ENCODE data around the gene CMIP. TPM values are rescaled to one million over a fixed set of nuclear protein-coding genes. Genes with fewer than 3 reads are reported as not detected.

The CMIP gene
- total RNA-seq, 1 experiment from 2014 or later, result 3.0 TPM

- no peak for DNase-seq (ENCODE audit: low read depth)
Measured at GRCh38 chr16:81492965-81493754, 48.6 kb downstream of the CMIP start.

GRCh38 chr16:81493755-81494433, 49.3 kb downstream of the CMIP start:
- DNase-seq (ENCODE audit: low read depth), result peak; percentile 62

- DNase-seq (ENCODE audit: low read depth), result no peak
Measured at GRCh38 chr16:81494434-81494806, 49.8 kb downstream of the CMIP start.

- no peak for DNase-seq (ENCODE audit: low read depth)
Measured at GRCh38 chr16:81494888-81495287, 50.3 kb downstream of the CMIP start.

GRCh38 chr16:81495321-81496234, 51.0 kb downstream of the CMIP start:
- no peak for DNase-seq (ENCODE audit: low read depth)

GRCh38 chr16:81496321-81496720, 51.7 kb downstream of the CMIP start:
- no peak for DNase-seq (ENCODE audit: low read depth)

GRCh38 chr16:81496742-81497141, 52.1 kb downstream of the CMIP start:
- DNase-seq (ENCODE audit: low read depth), result no peak

GRCh38 chr16:81497690-81498089, 53.1 kb downstream of the CMIP start:
- no peak for DNase-seq (ENCODE audit: low read depth)

- DNase-seq (ENCODE audit: low read depth), result no peak
Measured at GRCh38 chr16:81498351-81498750, 53.7 kb downstream of the CMIP start.

GRCh38 chr16:81499576-81500380, 55.2 kb downstream of the CMIP start:
- DNase-seq (ENCODE audit: low read depth), result no peak

GRCh38 chr16:81500833-81501521, 56.4 kb downstream of the CMIP start:
- DNase-seq (ENCODE audit: low read depth), result peak; percentile 82

GRCh38 chr16:81502396-81503070, 57.9 kb downstream of the CMIP start:
- no peak for DNase-seq (ENCODE audit: low read depth)

- no peak for DNase-seq (ENCODE audit: low read depth)
Measured at GRCh38 chr16:81505011-81505661, 60.5 kb downstream of the CMIP start.

GRCh38 chr16:81509404-81509803, 64.8 kb downstream of the CMIP start:
- no peak for DNase-seq (ENCODE audit: low read depth)

GRCh38 chr16:81510016-81510415, 65.4 kb downstream of the CMIP start:
- no peak for DNase-seq (ENCODE audit: low read depth)

- peak; percentile 41 for DNase-seq (ENCODE audit: low read depth)
Measured at GRCh38 chr16:81511371-81511770, 66.8 kb downstream of the CMIP start.

GRCh38 chr16:81513204-81514040, 68.8 kb downstream of the CMIP start:
- DNase-seq (ENCODE audit: low read depth), result no peak

- no peak for DNase-seq (ENCODE audit: low read depth)
Measured at GRCh38 chr16:81514041-81514559, 69.5 kb downstream of the CMIP start.
